CD4-positive, alpha-beta T cell treated with Interferon gamma for 1 hour (primary cell): Measurements from ENCODE around the gene PAM.
"Not testable (repeated sequence)": the region's sequence is repeated elsewhere in the genome, so short reads cannot be mapped to it uniquely, and the experiment has no call there.

Experiments
- DNase-seq: peaks from one replicate; pipeline ENCODE4 v3.0.0-alpha.2; 2020

The PAM gene

DNA sequence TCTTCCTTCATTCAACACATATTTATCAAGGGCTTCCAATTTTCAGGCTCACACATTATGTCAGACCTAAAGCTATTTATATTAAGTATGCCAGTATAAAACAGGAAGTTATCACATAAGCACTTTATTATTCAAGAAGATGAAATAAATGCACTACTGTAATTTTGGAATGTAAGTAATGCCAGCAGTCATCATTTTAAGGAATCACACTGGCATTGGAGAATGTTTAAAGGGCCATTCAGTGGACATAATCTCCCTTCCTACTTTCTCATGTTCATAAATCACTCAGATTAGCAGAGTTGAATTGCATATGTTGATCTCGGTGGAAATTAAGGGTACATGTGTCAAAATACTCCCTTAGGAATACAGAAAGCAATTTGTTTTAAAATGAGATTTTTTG, 200.4 kb downstream of the PAM start:
- no peak for DNase-seq

- DNase-seq = no peak
These were observed 201.5 kb downstream of the PAM start for GRCh38 chr5:102956599-102956998.

- DNase-seq = no peak
These were observed 202.0 kb downstream of the PAM start for GRCh38 chr5:102957141-102957540.

GRCh38 chr5:102958481-102959011, 203.4 kb downstream of the PAM start:
- no peak for DNase-seq

DNA sequence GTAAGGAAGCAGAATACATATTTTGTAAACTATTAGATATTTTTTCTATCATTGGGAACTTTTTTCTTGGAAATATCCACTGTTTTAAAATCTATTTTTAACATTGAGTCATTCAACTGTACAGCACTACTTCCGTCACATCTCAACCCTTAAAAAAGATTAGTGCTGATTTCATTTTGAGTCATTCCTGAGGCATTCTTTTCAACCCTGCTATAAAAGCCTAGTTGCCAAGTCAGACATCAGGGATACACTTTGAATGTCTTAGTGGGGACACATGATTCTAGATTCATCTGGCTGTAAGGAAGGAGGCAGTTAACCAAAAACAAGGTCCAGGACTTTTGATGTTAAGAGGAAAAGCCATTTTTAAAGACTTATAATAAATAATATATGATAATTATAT, 203.9 kb downstream of the PAM start:
- DNase-seq = no peak

- DNase-seq = no peak
These were observed 206.6 kb downstream of the PAM start for GRCh38 chr5:102961671-102962070.

GRCh38 chr5:102965653-102966052, 210.5 kb downstream of the PAM start:
- no peak for DNase-seq

- DNase-seq = no peak
These were observed 214.5 kb downstream of the PAM start for GRCh38 chr5:102969641-102970040.

DNA sequence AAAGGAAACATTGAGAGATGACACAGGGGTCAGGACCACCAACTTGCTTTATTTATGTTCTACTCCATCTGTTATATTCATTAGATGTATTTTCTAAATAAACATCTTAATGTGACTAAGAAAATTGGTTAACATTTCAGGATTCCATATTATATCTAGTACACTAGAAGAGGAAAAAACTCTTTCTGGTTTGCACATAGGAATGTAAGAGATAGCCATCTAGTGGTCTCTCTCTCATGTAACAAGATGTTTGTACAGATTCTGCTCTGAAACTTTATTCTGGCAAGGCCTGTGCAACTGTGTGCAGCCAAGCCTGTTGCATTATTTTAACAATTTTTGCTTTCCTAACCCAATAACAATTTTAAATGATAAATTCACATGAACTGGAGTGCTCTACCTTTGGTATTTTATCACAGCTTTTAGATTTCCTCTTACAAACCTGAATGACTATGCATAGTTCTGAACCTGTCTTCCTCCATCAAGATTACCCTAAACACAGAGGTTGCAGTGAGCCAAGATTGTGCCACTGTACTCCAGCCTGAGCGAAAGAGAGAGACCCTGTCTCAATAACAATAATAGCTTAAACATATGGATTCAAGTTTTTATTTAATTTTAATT, 216.7 kb downstream of the PAM start:
- no peak for DNase-seq

GRCh38 chr5:102974177-102974576, 219.1 kb downstream of the PAM start:
- DNase-seq = no peak

DNA sequence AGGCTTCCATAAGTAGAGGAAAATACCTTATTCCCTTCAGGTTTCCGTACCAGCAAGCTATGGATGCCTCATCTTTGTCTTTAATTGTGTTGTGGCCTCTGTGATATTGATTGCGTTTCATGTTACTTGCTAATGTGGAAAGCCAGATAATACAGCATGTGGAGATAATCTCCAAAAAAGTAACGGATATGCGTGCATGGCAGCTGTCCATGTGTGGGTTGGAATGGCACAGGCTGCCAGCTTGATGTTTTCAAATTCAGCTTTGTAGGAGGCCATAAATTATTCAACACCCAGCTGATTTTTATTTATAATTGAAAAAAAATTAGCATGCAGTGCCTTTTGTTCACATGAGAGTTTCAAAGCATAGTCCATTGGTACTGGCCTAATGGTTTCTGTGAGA, 219.9 kb downstream of the PAM start:
- DNase-seq = no peak

DNA sequence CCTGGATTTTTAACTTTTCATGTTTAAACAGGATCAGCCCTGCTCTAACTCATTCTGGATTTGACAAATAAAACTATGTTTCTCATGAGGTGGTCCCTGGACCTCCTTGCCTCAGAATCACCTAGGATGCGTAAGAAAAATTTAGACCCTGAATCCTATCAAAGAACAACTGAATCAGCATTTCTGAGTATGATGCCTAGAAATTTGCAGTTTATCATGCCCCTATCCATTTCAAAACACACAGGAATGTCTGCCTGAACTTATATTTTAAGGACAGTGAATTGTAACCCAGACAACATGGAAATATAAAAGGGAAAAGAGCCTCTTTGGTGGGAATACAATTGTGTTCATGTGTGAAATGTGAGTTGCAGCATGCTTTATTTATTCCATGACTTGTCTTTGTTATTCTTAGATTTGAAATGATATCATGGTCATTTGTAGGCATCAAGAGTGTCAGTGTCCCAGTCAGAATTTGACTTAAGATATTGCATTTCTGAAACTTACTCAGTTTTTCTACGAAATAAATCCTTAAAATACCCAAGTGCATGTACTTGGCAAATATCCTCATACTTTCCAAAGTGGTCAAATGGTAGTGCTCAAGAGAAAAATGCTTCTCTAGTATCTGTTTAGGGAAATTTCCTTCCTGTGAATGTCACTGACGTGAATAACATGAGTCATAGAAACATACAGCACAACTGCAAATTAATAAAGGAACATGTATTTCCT, 220.5 kb downstream of the PAM start:
- DNase-seq = no peak

DNA sequence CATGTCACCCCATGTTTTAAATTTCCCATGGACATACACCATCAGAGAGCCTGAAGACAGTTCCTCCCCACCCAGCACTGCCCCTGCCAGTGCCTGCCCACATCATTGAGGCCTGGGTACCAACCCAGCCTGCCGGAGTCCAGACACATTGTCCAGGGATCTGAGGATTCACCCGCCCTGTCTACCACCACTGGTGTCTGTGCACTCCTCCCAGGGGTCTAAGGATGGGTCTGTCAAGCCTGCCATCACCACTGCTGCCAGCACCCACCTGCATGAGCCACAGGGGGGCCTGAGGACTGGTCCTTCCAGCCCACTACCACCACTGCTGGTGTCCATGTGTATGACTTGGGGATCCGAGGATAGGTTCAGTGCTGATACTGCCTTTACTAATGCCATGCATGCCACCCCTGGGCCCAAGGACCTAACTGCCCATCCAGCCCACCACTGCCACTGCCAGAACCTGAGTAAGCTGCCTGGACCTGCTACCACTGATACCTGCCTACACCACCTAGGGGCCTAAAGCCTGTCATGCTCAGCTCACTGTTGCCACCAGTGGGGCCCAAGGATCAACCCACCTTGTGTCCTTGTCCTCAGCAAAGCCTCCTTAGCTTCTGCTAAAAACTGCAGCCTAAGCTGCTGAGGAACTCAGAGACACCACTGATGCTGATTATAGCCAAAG, 227.0 kb downstream of the PAM start:
- DNase-seq = no peak

- no peak for DNase-seq
These were observed 231.0 kb downstream of the PAM start for GRCh38 chr5:102986074-102986473.

- no peak for DNase-seq
These were observed 233.4 kb downstream of the PAM start for GRCh38 chr5:102988459-102988858.

DNA sequence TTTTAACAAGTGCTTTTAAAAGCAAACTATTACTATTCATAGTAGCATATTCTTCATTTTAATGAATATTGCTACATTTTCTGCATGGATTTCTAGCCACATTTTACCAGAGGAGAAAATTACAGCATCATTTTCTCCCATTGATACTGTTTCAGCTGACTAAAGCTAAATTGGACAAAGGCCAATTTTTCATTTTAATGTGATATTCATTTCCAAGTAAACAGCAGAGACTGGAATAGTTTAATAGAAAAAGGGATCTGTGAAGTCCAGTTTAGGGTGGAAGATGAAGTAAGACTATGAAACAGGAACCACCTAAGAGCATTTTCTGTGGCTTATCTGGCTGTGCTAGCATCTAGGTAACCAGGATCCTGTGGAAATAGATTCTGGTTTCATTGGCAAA, 236.7 kb downstream of the PAM start:
- no peak for DNase-seq

- DNase-seq = no peak
These were observed 241.0 kb downstream of the PAM start for GRCh38 chr5:102996011-102996575.

- DNase-seq = no peak
These were observed 243.1 kb downstream of the PAM start for GRCh38 chr5:102998224-102998623.

DNA sequence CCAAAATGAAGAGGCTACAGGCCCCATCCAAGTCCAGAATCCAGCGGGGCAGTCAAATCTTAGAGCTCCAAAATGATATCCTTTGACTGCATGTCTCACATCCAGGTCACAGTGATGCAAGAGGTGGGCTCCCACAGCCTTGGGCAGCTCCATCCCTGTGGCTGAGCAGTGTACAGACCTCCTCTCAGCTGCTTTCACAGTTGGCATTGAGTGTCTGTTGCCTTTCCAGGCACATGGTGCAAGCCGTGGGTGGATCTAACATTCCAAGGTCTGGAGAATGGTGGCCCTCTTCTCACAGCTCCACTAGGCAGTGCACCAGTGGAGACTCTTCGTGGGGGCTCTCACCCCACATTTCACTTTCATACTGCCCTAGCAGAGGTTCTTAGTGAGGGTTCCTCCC, 244.1 kb downstream of the PAM start:
- no peak for DNase-seq

DNA sequence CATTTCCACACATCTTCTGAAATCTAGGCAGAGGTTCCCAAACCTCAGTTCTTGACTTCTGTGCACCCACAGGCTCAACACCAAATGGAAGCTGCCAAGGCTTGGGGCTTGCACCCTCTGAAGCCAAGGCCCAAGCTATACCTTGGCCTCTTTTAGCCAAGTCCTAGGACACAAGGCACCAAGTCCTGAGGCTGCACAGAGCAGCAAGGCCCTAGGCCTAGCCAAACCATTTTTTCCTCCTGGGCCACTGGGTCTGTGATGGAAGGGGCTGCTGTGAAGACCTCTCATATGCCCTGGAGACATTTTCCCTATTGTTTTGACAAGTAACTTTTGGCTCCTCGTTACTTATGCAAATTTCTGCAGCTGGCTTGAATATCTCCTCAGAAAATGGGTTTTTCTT, 244.5 kb downstream of the PAM start:
- not testable (repeated sequence) for DNase-seq

GRCh38 chr5:103000089-103000488, 245.0 kb downstream of the PAM start:
- no peak for DNase-seq

- no peak for DNase-seq
These were observed 248.8 kb downstream of the PAM start for GRCh38 chr5:103003872-103004271.

DNA sequence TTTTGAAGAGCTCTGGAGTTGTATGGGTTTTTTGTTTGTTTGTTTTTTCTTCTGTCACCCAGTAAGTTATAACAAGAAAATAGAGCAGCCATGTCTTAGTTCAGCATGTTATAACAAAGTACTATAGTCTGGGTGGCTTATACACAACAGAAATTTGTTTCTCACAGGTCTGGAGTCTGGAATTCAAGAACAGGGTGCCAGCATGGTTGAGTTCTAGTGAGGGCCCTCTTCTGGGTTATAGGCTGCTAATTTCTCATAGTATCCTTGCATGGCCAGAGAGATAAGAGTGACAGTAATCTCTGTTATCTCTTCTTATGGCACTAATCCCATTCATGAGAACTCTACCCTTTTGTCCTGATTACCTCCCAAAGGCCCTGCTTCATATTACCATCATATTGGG, 250.2 kb downstream of the PAM start:
- DNase-seq = no peak

- DNase-seq = no peak
These were observed 251.8 kb downstream of the PAM start for GRCh38 chr5:103006921-103007320.
